KBM-7 (cell line): ENCODE results near the gene GRM5.
A peak's percentile ranks its signal among the peaks of the same experiment; 100 is the strongest.
"Not testable (repeated sequence)": the region's sequence is repeated elsewhere in the genome, so short reads cannot be mapped to it uniquely, and the experiment has no call there.

Experiments
- DNase-seq: peaks from one replicate; pipeline ENCODE4 v3.0.0-alpha.2; 2015
- in situ Hi-C: fragments of 300-500 bp; cut with MboI; formaldehyde crosslinking; loops from 2 replicates; pipeline ENCODE4 v1.14.3; 2020; ENCODE audit warnings: low sequenced_read_pairs, low pct_unique_long_range_greater_than_20kb, mixed read lengths

Gene GRM5

GRCh38 chr11:89000852-89001251, 64.9 kb downstream of the GRM5 start:
- in situ Hi-C loops, DNase-seq: not testable (repeated sequence)

DNA sequence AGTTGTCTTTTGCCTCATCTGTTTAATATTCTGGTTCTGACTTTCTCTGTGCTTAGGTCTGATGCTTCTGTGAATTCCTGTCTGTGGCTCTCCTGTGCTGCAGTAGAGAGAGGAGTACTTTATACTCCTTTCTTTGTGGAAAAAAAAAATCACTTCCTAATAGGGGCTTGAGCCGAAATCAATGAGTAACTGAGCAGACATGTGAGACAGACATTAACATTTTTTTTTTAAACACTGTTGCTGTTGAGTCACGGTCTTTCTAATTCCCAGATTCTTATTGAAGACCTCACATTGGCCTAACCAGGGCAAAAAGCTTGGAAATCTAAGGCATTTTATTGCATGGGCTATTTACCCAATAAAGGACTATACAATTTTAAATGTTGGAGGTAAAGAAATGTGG, 86.1 kb downstream of the GRM5 start:
- no peak for DNase-seq
- in situ Hi-C loops = no loop called here

- in situ Hi-C loops, DNase-seq: not testable (repeated sequence)
Measured at GRCh38 chr11:88978992-88979391, 86.8 kb downstream of the GRM5 start.

GRCh38 chr11:88975441-88975840, 90.3 kb downstream of the GRM5 start:
- in situ Hi-C loops, DNase-seq: not testable (repeated sequence)

DNA sequence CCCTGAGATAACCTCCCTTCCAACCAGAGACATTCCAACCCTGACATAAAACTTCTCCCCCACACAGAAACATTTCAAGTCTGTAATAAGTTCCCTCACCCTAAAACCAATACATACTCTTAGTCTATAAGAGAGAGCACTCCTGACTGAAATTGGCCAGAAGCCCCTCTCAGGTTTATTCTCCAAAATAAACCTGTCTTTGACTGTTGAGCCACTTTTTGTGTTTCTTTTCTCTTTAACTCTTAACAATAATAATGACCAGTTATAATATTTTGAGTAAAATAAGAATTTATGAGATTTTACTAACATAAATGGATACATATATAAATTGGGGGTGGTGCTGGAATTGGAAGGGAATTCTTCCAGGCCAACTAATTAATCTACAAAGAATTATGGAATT, 93.6 kb downstream of the GRM5 start:
- DNase-seq = no peak
- in situ Hi-C loops = no loop called here

GRCh38 chr11:88961621-88962020, 104.2 kb downstream of the GRM5 start:
- in situ Hi-C loops, DNase-seq: not testable (repeated sequence)

- DNase-seq, in situ Hi-C loops: not testable (repeated sequence)
Measured at GRCh38 chr11:88959857-88960256, 105.9 kb downstream of the GRM5 start.

DNA sequence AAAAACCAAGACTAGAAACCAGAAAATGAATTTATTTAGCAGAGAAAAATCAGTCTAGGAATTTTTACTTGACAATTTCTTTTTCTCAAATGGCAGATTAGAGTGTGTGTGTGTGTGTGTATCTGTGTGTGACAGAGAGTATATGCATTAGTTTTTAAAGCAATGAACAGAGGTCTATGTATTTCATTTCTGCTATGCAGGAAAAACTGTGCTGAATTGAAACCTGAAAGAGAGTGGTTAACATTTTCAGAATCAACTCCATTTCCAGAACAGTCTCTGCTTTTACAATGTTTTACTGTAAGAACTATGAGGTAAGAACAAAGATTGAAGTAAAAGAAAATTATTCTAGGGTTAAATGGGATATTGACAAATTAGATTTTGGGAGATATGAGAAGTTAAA, 114.8 kb downstream of the GRM5 start:
- in situ Hi-C loops = no loop called here
- DNase-seq = no peak

- DNase-seq, in situ Hi-C loops: not testable (repeated sequence)
Measured at GRCh38 chr11:88948908-88949307, 116.9 kb downstream of the GRM5 start.

DNA sequence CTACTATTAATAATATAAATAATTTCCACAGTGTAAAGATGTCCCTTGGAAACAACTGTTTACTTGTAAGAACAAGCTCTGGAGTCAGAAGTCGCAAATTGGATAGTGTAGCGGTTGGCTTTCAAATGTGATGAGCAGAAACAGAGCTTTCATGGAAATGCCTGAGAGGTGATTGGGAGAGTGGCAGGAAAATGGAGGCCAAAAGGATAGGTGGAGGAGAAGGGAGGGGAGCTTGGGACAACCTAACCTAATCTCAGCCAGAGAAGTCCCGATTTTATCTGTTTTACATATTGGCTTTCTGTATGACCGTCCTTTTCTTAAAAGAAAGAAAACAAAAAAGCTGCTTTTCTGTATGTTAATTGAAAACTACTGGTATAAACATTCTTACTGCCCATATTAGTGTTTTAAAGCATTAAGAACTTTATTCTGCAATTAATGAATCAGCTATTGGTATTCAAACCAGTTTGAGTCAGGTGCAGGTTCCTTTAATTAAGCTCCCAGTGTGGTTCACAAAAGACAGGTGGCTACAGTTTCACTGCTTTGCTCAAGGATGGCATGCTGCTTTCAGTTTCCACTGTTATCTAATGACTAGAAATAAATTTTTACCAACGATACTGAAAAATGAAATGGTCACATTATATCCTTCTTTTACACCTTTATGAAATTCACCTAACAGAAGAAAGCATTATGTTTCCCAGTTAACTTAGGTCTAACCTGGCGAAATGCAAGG, 117.8 kb downstream of the GRM5 start:
- in situ Hi-C loops, DNase-seq: not testable (repeated sequence)

- in situ Hi-C loops, DNase-seq: not testable (repeated sequence)
Measured at GRCh38 chr11:88929665-88930064, 136.1 kb downstream of the GRM5 start.

DNA sequence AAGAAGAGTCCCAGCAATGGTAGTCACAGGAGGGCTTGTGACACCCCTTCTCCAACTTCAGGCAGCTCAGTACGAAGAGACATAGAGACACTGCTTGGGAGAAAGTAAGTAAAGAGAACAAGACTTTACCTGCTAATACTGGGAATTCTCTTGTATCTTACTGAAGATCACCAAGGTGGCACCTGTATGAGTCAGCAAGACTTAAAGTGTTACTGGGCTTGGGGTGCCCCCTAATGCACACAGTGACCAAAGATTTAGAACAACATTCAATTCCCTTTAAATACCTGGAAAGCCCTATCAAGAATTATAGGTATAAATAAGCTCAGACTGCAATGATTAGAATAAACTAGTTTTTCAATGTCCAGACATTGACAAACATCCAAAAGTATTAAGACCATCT, 148.7 kb downstream of the GRM5 start:
- DNase-seq, in situ Hi-C loops: not testable (repeated sequence)

DNA sequence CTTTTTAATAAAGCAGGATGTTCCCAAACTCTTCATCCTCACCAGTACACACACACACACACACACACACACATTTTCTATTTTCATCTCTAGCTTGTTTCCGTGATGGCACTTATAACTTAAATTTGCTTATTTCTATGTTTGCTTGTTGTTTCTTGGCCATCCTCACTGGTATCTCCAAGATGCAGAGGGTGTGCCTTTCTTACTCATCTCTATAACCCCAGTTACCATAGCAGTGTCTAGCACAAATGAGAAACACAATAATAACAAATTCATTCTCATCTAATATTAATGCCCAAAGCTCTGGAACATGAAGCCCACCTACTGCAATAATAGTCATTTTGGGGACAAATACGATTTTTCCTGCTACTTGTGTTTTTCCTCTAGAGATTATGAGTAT, 156.3 kb downstream of the GRM5 start:
- in situ Hi-C loops = no loop called here
- no peak for DNase-seq

- in situ Hi-C loops, DNase-seq: not testable (repeated sequence)
Measured at GRCh38 chr11:88901436-88901835, 164.3 kb downstream of the GRM5 start.

GRCh38 chr11:88888855-88889254, 176.9 kb downstream of the GRM5 start:
- in situ Hi-C loops, DNase-seq: not testable (repeated sequence)

GRCh38 chr11:88886796-88887195, 179.0 kb downstream of the GRM5 start:
- peak; percentile 57 for DNase-seq

DNA sequence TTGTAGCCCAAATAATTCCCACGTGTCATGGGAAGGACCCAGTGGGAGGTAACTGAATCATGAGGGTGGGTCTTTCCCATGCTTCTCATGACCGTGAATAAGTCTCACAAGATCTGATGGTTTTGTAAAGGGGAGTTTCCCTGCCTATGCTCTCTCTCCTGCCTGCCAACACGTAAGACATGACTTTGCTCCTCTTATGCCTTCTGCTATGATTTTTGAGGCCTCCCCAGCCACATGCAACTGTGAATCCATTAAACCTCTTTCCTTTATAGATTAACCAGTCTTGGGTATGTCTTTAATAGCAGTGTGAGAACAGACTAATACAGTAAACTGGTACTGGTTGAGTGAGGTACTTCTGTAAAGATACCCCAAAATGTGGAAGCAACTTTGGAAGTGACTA, 183.0 kb downstream of the GRM5 start:
- in situ Hi-C loops, DNase-seq: not testable (repeated sequence)

More at GRCh38 chr11:88886796-88887195, 179.0 kb downstream of the GRM5 start:
- in situ Hi-C loops = no loop called here

DNA sequence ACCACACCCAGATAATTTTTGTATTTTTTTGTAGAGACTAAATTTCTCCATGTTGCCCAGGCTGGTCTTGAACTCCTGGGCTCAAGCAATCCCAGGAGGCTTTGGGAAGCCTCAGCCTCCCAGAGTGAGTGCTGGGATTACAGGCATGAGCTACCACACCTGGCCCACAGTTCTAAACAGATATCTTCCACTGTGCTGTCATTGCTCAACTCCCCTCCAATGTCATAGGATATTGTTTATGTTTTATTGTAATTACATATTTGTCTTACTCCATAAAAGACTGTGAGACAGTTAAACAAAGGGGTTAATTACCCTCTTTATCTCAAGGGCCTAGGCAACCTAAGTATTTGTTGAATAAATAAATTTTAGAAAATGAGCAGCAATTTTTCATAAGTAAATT, 204.2 kb downstream of the GRM5 start:
- DNase-seq = no peak
- in situ Hi-C loops = no loop called here

- DNase-seq, in situ Hi-C loops: not testable (repeated sequence)
Measured at GRCh38 chr11:88860431-88860830, 205.4 kb downstream of the GRM5 start.

- in situ Hi-C loops, DNase-seq: not testable (repeated sequence)
Measured at GRCh38 chr11:88853963-88854362, 211.8 kb downstream of the GRM5 start.

DNA sequence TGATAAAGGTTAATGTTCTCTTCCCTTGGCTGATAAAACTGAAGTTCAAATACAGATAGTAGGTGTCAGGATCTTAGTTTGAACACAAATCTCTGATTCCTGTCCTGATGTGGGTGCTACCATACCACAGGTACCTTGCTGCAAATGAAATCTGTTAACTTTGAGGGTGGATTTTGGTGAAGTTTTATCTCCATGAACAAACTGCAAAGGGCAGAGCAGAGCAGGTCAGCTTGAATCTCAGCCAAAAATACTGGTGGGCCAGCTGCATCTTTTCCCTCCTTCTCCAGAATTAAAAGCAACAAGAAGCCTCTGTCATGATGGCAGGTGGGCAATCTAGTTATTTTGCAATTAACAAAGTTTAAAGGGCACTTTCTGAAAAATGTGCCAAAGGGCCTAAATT, 214.2 kb downstream of the GRM5 start:
- in situ Hi-C loops, DNase-seq: not testable (repeated sequence)
